ENCODE measurements around the gene TSPAN7.

Gene TSPAN7

DNA sequence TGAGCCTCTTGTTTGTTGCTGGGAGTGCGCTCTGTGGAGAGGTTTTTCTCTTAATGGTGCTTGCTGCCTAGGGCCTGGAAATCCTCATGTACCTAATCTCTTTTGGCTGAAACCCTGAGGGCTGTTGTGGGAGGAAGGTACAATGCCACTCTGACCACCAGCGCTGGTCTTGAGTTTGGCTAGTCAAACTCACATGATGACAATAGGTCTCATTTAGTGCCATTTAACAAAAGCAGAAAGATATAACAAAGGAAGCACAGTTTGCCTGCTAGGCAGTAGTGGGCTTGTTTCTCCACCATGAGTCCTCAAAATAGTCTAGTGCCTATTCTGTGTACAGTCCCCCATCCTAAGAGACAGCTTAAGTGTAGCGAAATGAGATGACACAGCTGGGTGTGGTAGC, 111.3 kb downstream of the TSPAN7 start:
- no peaks in the 10 kb centered on the region for H3F3A ChIP-seq (ENCODE audit: low read depth)

DNA sequence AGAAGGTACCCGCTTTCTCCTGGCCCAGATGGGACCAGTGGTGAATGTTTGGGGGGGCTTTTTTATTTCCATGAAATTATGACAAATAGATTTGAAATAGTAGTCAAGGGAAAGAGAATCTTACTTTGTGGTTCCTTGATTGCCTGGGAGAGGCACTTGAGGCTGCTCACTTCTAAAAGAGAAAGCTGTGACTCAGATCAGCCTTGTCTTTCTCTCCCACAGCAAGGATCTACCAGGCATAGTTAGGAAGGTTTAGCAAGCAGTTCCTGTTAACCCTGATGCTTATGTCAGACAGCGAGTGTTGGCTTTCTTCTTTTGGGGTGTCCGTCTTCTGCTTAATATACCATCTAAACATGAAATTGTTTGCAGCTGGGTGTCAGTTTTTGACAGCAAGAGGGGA, 114.5 kb downstream of the TSPAN7 start:
- no peaks in the 10 kb centered on the region for H3K27me3 ChIP-seq (ENCODE audit: insufficient read depth, low read length, poor library complexity, severe bottlenecking)
- no peaks in the 10 kb centered on the region for H3F3A ChIP-seq (ENCODE audit: low read depth)
- no peak overlapping the region for H2AFZ ChIP-seq (ENCODE audit: low read length)
- no peak overlapping the region for H3K9ac ChIP-seq (ENCODE audit: low read depth, low read length, poor library complexity, severe bottlenecking)
- H3K4me2 ChIP-seq (ENCODE audit: low read depth, low read length, poor library complexity, severe bottlenecking) = no peak overlapping the region
- H3K4me3 ChIP-seq (ENCODE audit: low read length, poor library complexity, severe bottlenecking) = no peak overlapping the region
- H3K9me2 ChIP-seq (replicated peaks; ENCODE audit: low read depth, low read length) = no peaks in the 10 kb centered on the region
- no peaks in the 10 kb centered on the region for H3K4me1 ChIP-seq (ENCODE audit: insufficient read depth, low read length, poor library complexity, severe bottlenecking)
- H3K9me3 ChIP-seq (ENCODE audit: insufficient read depth, low read depth, low read length) = no peaks in the 10 kb centered on the region
- no peak for TF ChIP-seq EZH2phosphoT487 (IDR thresholded peaks at IDR 0.05; ENCODE audit: borderline replicate concordance)
- TF ChIP-seq, protein P1, sequence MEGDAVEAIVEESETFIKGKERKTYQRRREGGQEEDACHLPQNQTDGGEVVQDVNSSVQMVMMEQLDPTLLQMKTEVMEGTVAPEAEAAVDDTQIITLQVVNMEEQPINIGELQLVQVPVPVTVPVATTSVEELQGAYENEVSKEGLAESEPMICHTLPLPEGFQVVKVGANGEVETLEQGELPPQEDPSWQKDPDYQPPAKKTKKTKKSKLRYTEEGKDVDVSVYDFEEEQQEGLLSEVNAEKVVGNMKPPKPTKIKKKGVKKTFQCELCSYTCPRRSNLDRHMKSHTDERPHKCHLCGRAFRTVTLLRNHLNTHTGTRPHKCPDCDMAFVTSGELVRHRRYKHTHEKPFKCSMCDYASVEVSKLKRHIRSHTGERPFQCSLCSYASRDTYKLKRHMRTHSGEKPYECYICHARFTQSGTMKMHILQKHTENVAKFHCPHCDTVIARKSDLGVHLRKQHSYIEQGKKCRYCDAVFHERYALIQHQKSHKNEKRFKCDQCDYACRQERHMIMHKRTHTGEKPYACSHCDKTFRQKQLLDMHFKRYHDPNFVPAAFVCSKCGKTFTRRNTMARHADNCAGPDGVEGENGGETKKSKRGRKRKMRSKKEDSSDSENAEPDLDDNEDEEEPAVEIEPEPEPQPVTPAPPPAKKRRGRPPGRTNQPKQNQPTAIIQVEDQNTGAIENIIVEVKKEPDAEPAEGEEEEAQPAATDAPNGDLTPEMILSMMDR (conservative IDR thresholded peaks at IDR 0.05; ENCODE audit: low read length) = no peak
- peaks cover 19% of the 10 kb centered on the region for H4K20me1 ChIP-seq (ENCODE audit: insufficient read depth, low read length, poor library complexity, severe bottlenecking)
- peaks cover 7% of the 10 kb centered on the region; the same call in 1 of the 2 replicates for H3K79me2 ChIP-seq (ENCODE audit: insufficient read depth, low read length)
- H3K36me3 ChIP-seq (ENCODE audit: insufficient read depth, low read length) = peaks cover 98% of the 10 kb centered on the region

More for the DNA sequence above, 111.3 kb downstream of the TSPAN7 start:
- H2AFZ ChIP-seq (ENCODE audit: low read length) = no peak overlapping the region
- no peaks in the 10 kb centered on the region for H3K9me3 ChIP-seq (ENCODE audit: insufficient read depth, low read depth, low read length)
- H3K4me3 ChIP-seq (ENCODE audit: low read length, poor library complexity, severe bottlenecking) = no peak overlapping the region
- no peaks in the 10 kb centered on the region for H3K27me3 ChIP-seq (ENCODE audit: insufficient read depth, low read length, poor library complexity, severe bottlenecking)
- H3K36me3 ChIP-seq (ENCODE audit: insufficient read depth, low read length) = peaks cover 100% of the 10 kb centered on the region
- H4K20me1 ChIP-seq (ENCODE audit: insufficient read depth, low read length, poor library complexity, severe bottlenecking) = peaks cover 28% of the 10 kb centered on the region
- no peaks in the 10 kb centered on the region for H3K9me2 ChIP-seq (replicated peaks; ENCODE audit: low read depth, low read length)
- no peak overlapping the region for H3K4me2 ChIP-seq (ENCODE audit: low read depth, low read length, poor library complexity, severe bottlenecking)
- no peak overlapping the region for H3K9ac ChIP-seq (ENCODE audit: low read depth, low read length, poor library complexity, severe bottlenecking)
- no peaks in the 10 kb centered on the region for H3K4me1 ChIP-seq (ENCODE audit: insufficient read depth, low read length, poor library complexity, severe bottlenecking)
- TF ChIP-seq, protein P1 (conservative IDR thresholded peaks at IDR 0.05; ENCODE audit: low read length) = no peak
- no peak for TF ChIP-seq EZH2phosphoT487 (IDR thresholded peaks at IDR 0.05; ENCODE audit: borderline replicate concordance)
- H3K79me2 ChIP-seq (ENCODE audit: insufficient read depth, low read length) = peaks cover 19% of the 10 kb centered on the region; the same call in 1 of the 2 replicates

DNA sequence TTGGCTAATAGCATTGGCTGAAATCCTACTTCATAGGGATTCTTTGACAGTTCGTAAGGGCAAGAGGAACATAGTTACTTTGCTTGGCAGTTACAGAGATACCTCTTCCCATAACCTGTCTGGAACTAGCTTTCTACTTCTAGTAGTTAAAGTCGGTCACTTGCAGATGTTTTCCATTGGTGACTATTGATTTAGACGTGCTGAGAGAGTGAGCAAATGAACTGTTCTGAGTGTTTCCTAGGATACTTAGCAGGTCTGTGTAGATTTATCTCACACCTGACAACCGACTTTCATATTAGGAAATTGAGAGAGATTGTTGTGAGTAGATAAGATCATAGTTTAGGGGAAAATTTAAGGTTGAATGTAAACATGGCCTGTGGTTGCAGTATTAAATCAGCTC, 116.8 kb downstream of the TSPAN7 start:
- TF ChIP-seq EZH2phosphoT487 (IDR thresholded peaks at IDR 0.05; ENCODE audit: borderline replicate concordance) = no peak
- TF ChIP-seq, protein P1 (conservative IDR thresholded peaks at IDR 0.05; ENCODE audit: low read length) = no peak
- Histone ChIP-seq H3K4me2 (ENCODE audit: low read depth, low read length, poor library complexity, severe bottlenecking) (no peak overlapping the region), H3K4me1 (ENCODE audit: insufficient read depth, low read length, poor library complexity, severe bottlenecking) (no peaks in the 10 kb centered on the region), H3K9ac (ENCODE audit: low read depth, low read length, poor library complexity, severe bottlenecking) (no peak overlapping the region), H3F3A (ENCODE audit: low read depth) (no peaks in the 10 kb centered on the region), H3K36me3 (ENCODE audit: insufficient read depth, low read length) (peaks cover 98% of the 10 kb centered on the region), H3K79me2 (ENCODE audit: insufficient read depth, low read length) (0 out of 2 replicates have a peak, but pooled peaks cover 5% of the 10 kb centered on the region), H3K9me3 (ENCODE audit: insufficient read depth, low read depth, low read length) (no peaks in the 10 kb centered on the region), H3K27me3 (ENCODE audit: insufficient read depth, low read length, poor library complexity, severe bottlenecking) (no peaks in the 10 kb centered on the region), H3K4me3 (ENCODE audit: low read length, poor library complexity, severe bottlenecking) (no peak overlapping the region), H3K9me2 (replicated peaks; ENCODE audit: low read depth, low read length) (no peaks in the 10 kb centered on the region), H2AFZ (ENCODE audit: low read length) (no peak overlapping the region), H4K20me1 (ENCODE audit: insufficient read depth, low read length, poor library complexity, severe bottlenecking) (peaks cover 19% of the 10 kb centered on the region)
